RWPE2 (cell line): ENCODE measurements around the gene MEIKIN.

Source experiments
- ATAC-seq: fragments of 200-7000 bp; cut with Tn5 transposase; 3 replicates; pipeline ENCODE4 v1.9.1; 2021; ENCODE audit warnings: low read depth
- DNase-seq: peaks from one replicate; pipeline ENCODE4 v3.0.0-alpha.2; 2020; ENCODE audit warnings: low spot score
- H3K27ac ChIP-seq: fragments of 450-650 bp; 2 replicates; pipeline ENCODE4 v1.5.1; 2017; ENCODE audit warnings: mild to moderate bottlenecking; ENCODE audit not compliant: poor library complexity, severe bottlenecking
- H3K27me3 ChIP-seq: fragments of 250-450 bp; sonication (Bioruptor Pico); 2 replicates; pipeline ENCODE4 v1.5.1; 2021; ENCODE audit warnings: mild to moderate bottlenecking, moderate library complexity; ENCODE audit not compliant: insufficient read depth, poor library complexity, severe bottlenecking
- H3K36me3 ChIP-seq: fragments of 250-450 bp; sonication (Bioruptor Pico); 2 replicates; pipeline ENCODE4 v1.5.1; 2020; ENCODE audit warnings: low read depth, mild to moderate bottlenecking, moderate library complexity
- H3K4me1 ChIP-seq: fragments of 250-450 bp; sonication (Bioruptor Pico); 2 replicates; pipeline ENCODE4 v1.5.1; 2021; ENCODE audit warnings: mild to moderate bottlenecking, moderate library complexity; ENCODE audit not compliant: insufficient read depth, poor library complexity, severe bottlenecking
- H3K4me3 ChIP-seq: fragments of 250-450 bp; sonication (Bioruptor Pico); 2 replicates; pipeline ENCODE4 v1.5.1; 2021; ENCODE audit warnings: mild to moderate bottlenecking, moderate library complexity; ENCODE audit not compliant: severe bottlenecking
- H3K9me3 ChIP-seq: fragments of 250-450 bp; sonication (Bioruptor Pico); 2 replicates; pipeline ENCODE4 v1.5.1; 2021; ENCODE audit warnings: mild to moderate bottlenecking, moderate library complexity; ENCODE audit not compliant: severe bottlenecking
- TF ChIP-seq, protein P1 (sequence below): fragments of 450-650 bp; IDR thresholded peaks from one replicate; pipeline ENCODE4 v1.5.1; 2017; ENCODE audit warnings: mild to moderate bottlenecking, moderate library complexity; ENCODE audit not compliant: poor library complexity, severe bottlenecking

Gene MEIKIN

DNA sequence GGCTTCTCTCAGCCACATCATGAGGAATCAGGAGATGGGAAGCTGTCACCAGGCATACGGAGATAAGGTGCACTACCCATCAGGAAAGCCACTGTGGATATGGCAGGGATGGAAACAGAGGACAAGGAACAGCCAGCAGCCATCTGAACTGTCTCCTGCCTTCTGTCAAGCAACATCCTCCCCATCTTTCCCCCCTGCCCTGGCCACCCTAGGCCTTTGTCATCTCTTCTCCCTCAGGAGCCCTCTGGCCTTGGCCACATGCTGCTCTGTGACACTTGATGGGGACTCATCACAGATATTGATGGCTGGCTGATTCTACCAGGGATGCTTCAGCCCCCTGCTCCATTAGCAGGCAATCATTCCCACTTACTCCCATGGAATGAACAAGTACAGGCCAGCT is 21.1 kb upstream of the MEIKIN start:
- no peak for DNase-seq
- Histone ChIP-seq H3K27me3 (no peaks in the 10 kb centered on the region), H3K36me3 (no peaks in the 10 kb centered on the region), H3K27ac (no peak overlapping the region), H3K4me1 (no peaks in the 10 kb centered on the region), H3K4me3 (no peak overlapping the region), H3K9me3 (no peaks in the 10 kb centered on the region)
- no peak for ATAC-seq
- TF ChIP-seq, protein P1, sequence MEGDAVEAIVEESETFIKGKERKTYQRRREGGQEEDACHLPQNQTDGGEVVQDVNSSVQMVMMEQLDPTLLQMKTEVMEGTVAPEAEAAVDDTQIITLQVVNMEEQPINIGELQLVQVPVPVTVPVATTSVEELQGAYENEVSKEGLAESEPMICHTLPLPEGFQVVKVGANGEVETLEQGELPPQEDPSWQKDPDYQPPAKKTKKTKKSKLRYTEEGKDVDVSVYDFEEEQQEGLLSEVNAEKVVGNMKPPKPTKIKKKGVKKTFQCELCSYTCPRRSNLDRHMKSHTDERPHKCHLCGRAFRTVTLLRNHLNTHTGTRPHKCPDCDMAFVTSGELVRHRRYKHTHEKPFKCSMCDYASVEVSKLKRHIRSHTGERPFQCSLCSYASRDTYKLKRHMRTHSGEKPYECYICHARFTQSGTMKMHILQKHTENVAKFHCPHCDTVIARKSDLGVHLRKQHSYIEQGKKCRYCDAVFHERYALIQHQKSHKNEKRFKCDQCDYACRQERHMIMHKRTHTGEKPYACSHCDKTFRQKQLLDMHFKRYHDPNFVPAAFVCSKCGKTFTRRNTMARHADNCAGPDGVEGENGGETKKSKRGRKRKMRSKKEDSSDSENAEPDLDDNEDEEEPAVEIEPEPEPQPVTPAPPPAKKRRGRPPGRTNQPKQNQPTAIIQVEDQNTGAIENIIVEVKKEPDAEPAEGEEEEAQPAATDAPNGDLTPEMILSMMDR: no peak

DNA sequence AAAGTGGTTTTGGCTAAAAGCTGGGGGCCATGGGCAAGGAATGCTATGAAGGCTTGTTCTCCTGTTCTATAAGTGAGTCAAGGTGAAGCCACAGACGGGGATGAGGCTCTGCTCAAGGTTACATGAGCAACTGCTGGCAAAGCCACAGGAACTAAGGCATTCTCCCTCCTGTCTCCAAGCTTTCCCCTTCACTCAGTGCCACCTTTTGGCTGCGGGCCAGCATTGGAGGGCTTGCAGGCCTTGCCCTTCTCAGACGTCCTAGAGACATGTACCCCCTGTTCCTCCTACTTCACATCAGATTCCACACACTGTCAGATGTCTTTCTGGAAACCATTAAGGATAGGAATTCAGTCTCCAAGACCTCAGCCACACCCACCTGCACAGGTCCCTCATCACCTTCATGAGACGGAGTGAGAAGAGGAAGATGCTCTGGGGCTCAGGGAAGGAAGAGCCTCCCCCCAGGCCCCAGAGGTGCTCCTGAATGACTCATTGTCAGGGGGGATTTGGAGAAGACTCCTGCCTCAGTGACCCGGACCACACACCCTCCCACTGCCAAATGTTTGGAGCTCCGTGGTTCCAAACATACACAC is 20.5 kb upstream of the MEIKIN start:
- H3K27me3 ChIP-seq: no peaks in the 10 kb centered on the region
- DNase-seq: no peak
- TF ChIP-seq, protein P1: no peak
- H3K36me3 ChIP-seq: no peaks in the 10 kb centered on the region
- ATAC-seq: no peak
- no peak overlapping the region for H3K4me3 ChIP-seq
- no peaks in the 10 kb centered on the region for H3K4me1 ChIP-seq
- no peaks in the 10 kb centered on the region for H3K9me3 ChIP-seq
- no peak overlapping the region for H3K27ac ChIP-seq

DNA sequence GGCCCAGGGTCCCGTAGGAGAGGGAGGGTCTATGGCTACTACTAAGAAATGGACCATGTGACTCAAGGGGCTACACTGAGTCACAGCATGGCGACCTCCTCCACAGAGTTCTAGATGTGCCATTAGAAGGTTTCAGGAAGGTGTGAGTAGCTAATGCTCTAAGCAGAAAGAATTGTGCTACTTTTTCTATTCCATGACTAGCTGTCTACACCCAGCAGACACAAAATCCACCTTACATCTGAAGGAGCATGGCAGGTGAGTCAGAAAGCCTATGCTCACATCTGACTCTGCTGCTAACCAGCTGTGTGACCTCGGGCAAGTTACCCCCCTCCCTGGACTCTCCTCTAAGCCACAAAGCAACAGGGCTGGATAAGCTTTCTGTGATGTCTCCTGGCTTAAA is 14.4 kb upstream of the MEIKIN start:
- TF ChIP-seq, protein P1: no peak
- no peak overlapping the region for H3K27ac ChIP-seq
- H3K36me3 ChIP-seq: no peaks in the 10 kb centered on the region
- H3K4me3 ChIP-seq: no peak overlapping the region
- DNase-seq: no peak
- no peaks in the 10 kb centered on the region for H3K4me1 ChIP-seq
- no peaks in the 10 kb centered on the region for H3K27me3 ChIP-seq
- H3K9me3 ChIP-seq: no peaks in the 10 kb centered on the region
- ATAC-seq: peak; percentile 31; the same call in 1 of the 3 replicates

DNA sequence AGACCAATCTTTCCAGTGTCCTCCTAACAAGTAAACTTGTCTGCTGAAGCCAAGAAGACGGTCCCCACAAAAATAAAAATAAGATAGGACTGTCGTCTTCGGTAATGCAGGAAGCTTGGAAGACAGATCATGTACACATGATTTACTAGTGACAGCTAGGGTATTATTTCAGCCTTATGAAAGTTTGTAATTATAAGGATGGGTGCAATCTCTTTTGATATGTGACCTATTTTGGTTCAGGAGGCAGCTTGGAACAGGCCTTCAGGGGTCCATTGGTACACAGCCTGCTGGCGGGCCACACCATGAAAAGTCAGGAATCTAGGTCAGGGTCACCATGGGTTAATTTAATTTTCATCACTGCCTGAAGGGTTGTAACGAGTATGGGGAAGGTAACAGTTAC is 13.7 kb upstream of the MEIKIN start:
- ATAC-seq (no peak), DNase-seq (no peak)
- H3K9me3 ChIP-seq: no peaks in the 10 kb centered on the region
- H3K4me1 ChIP-seq: no peaks in the 10 kb centered on the region
- no peak overlapping the region for H3K4me3 ChIP-seq
- H3K36me3 ChIP-seq: no peaks in the 10 kb centered on the region
- no peaks in the 10 kb centered on the region for H3K27me3 ChIP-seq
- TF ChIP-seq, protein P1: no peak
- no peak overlapping the region for H3K27ac ChIP-seq

DNA sequence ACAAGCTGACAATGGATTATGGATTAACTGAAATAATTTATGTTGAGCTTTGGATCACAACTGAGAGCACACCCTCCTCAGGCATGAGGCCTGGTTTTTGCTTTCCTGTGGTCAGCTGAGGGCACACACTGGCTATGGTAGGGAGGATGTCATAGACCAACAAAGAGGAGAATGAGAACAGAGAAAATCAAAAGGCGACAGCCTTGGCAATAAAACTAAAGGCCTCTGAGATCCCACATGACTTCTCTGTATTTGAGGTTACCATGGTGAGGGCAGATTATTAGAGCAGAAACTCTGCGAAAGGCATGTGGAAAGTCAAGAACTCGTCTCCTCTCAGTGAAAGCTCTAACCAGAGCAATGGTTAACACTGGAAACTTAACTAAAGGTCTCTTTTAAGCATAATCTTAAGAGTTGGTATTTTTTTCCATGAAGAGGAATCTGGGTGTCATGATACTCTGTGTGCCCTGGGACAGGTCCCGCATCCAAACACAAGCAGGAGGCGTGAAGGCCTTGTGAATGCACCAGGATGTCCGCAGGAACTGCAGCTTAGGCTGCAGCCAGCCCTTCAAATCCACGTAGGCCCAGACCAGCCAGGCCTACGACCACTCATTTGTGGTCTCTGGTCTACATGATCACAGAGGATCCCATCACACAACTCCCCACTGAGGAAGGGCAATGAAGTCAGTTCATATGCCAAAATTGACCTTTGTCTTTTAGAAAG is 12.4 kb upstream of the MEIKIN start:
- Histone ChIP-seq H3K9me3 (no peaks in the 10 kb centered on the region), H3K27ac (no peak overlapping the region), H3K4me1 (no peaks in the 10 kb centered on the region), H3K4me3 (no peak overlapping the region), H3K36me3 (no peaks in the 10 kb centered on the region), H3K27me3 (no peaks in the 10 kb centered on the region)
- ATAC-seq (no peak), DNase-seq (no peak)
- TF ChIP-seq, protein P1: no peak
